Cardiac fibroblast (primary cell): ENCODE results near the gene MCF2L2.
"Not testable (repeated sequence)": the region's sequence is repeated elsewhere in the genome, so short reads cannot be mapped to it uniquely, and the experiment has no call there.

Source experiments
- DNase-seq, 2 donors: peaks; one replicate each; pipeline versions ENCODE4 v3.0.0 to v3.0.0-alpha.2; 2010; ENCODE audit warnings: low read depth in 2 of 2
- H3K4me3 ChIP-seq, 2 donors: replicated peaks in 1 of 2; 1 replicate in 1 of 2; 2 replicates in 1 of 2; pipeline ENCODE4 v1.5.1; 2011; ENCODE audit warnings: low read depth in 2 of 2, low read length in 2 of 2, mild to moderate bottlenecking in 2 of 2, moderate library complexity in 1 of 2
- CTCF ChIP-seq: IDR thresholded peaks from one replicate; pipeline ENCODE4 v1.5.1; 2011; ENCODE audit warnings: low read depth, mild to moderate bottlenecking, low read length, inconsistent platforms

The MCF2L2 gene

DNA sequence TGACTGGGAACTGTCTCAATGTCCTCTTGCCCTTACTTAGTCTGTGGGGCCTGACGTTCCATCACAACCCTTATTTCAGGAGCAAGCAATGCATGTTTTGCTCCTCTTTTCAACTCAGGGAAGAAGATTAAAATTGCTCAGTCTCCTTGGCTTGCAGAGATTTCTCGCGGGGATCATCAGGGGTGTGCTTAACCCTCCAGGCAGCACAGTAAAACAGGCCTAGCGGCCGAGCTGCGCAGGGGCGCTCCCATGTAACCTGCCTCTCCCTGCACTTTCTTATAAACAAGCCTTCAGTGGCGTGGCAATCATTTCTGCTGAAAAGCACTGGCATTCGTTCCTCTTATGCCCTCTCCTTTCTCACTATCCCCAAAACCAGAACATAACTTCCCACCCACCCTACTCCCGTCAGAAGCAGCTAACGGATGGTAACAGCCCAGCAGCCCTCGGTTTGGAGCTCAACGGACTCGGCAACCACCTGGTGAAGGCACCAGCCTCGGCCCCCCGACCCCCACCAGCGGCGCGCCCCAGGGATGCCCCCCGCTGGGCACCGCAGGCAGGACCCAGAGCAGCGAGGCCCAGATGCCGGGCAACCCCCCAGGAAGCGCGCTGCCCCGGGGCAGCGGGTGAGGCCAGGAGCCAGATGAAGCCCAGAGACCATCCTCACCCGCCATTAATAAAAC is 1.1 kb downstream of the MCF2L2 start:
- DNase-seq = no peak
- H3K4me3 ChIP-seq = peak overlapping the region; percentile 70
- no peak for TF ChIP-seq CTCF

- DNase-seq, H3K4me3 ChIP-seq: not testable (repeated sequence)
Observed at GRCh38 chr3:183418807-183419206, 9.6 kb downstream of the MCF2L2 start.

DNA sequence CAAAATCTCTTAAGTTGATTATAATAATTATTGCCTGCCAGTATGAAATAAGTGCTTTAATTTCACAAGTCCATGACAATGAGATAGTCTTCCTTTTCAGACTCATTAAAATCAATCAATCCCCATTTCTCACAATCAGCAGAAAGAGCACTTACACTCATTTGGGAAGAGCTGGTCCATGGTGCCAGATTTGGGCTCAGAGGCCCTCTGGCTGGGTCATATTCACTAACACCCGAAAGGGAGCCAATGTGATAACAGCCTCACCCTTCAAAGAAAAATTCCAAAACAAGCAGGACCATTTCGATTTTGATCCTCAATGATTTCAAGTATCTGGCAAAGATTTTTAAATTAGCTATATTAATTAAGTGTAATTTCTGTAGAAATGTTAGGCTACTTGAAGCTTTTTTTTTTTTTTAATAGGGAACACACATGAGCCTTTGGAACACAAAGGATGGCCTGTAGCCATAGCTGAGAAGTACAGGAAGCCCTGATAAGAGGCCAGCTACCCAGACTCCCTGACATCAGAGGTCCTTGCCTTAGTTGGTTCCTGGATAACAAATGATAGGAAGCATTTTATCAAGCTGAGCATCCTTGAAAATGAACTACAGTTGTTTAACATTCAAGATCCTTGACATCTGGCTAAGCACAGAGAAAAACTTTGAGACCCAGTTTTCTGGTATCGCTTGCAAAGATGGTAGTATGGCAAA is 17.1 kb downstream of the MCF2L2 start:
- no peak for TF ChIP-seq CTCF
- peak in 1 of 2 donors; percentile 37 for DNase-seq
- no peak overlapping the region for H3K4me3 ChIP-seq

DNA sequence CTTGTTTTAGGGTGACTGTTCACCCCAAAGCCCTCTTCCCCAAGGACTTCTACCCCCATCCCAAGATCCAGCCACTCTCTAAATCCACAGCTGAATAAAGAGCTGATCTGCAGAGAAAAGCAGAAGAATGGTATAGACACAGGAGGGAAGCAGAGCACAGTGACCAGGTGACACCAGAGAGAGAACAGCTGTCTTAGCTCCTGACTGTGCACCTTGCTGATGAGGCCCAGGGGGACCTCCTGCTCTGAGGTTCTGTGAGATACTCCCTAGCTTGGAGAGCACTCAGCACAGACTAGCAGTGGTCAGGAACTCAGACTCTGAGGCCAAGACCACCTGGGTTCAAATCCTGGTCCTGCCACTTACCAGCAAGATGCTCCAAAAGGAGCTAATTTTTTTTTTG is 17.7 kb downstream of the MCF2L2 start:
- H3K4me3 ChIP-seq = no peak overlapping the region
- DNase-seq = no peak
- TF ChIP-seq CTCF = no peak

DNA sequence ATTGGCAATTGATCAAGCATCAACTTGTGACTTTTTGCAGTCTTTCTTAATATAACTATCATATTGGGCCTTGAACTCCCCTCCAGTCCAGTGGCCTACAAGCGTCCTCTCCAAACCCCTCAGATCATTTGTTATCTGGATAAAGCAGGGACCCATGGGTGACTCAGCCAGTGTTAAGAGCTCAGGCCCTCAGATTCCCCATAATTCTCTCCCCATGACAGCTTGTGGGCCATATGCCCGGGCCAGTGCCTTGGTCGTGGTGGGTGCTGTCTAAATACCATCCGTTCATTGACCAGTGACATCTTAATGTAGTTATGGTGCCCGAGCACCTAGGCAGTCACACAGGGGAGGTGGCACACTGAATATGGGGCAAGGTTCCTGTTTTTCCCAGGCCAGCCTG is 18.1 kb downstream of the MCF2L2 start:
- H3K4me3 ChIP-seq = no peak overlapping the region
- no peak for DNase-seq
- TF ChIP-seq CTCF = no peak

DNA sequence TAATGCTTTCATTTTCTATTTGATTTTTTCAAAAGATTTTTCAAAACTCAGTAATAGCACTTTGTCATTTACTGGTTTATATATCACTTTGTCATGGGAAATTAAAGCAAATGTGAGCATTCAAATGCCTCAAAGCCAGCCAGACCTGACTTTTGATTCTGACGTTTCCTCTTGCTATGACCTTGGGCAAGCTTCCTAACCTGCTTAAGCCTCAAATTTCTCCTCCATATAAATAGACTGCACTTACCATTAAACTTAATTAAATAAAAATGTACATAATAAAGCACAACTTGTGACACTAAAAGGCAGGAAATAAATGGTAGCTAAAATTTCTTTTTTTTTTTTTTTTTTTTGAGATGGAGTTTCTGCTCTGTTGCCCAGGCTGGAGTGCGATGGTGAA is 19.2 kb downstream of the MCF2L2 start:
- no peak for TF ChIP-seq CTCF
- H3K4me3 ChIP-seq = no peak overlapping the region
- no peak for DNase-seq

DNA sequence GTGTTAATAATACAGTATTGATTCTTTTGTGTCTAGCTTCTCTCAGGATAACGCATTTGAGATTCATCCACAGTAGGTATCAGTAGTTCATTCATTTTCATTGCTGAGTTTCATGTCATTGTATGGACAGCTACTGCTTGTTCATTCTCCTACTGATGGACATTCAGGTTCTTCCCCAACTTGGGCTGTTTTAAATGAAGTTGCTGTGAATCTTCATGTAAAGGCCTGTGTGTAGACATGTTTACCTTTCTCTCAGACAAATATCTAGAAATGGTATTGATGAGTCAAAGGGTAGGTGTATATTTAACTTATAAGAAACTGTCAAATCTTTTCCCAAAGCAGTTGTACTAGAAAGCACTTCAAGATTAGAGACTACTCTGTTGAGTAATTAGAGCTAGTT is 26.7 kb downstream of the MCF2L2 start:
- no peak for TF ChIP-seq CTCF
- DNase-seq = no peak
- no peak overlapping the region for H3K4me3 ChIP-seq
